Parietal lobe (tissue), 2 donors: ENCODE data around the gene TMBIM1. TPM values are rescaled to one million over a fixed set of nuclear protein-coding genes. Genes with fewer than 3 reads are reported as not detected.

Experiments
- small RNA-seq: library from RNA; depleted of rRNA; stranded (forward); fragments of <200 nt; gene quantifications from one replicate; pipeline ENCODE3, GENCODE V24; 2014; ENCODE audit warnings: low replicate concordance
- total RNA-seq: library from RNA; depleted of rRNA; stranded (reverse); fragments of >200 nt; gene quantifications from one replicate; pipeline ENCODE4 v1.2.3, GENCODE V29; 2014

TMBIM1 gene
- total RNA-seq = 8.5 TPM

GRCh38 chr2:218292048-218293014, at the start of gene TMBIM1:
TMBIM1 (minus strand) TSS chr2:218292503; CDS start chr2:218282141, 10,362 bp downstream.

GRCh38 chr2:218269900-218270720, 22.2 kb downstream of the TMBIM1 start, which contains the start of the genes AAMP and PNKD:
AAMP (minus strand) TSS chr2:218270137; CDS start chr2:218270086, 51 bp downstream.
PNKD (plus strand) TSS chr2:218270519; CDS start chr2:218270536, 17 bp downstream.

GRCh38 chr2:218260742-218261422, 31.4 kb downstream of the TMBIM1 start, which contains the start of gene GPBAR1:
GPBAR1 (plus strand) TSS chr2:218261015; CDS start chr2:218262725, 1,710 bp downstream.

Small RNAs within 50 kb of the gene (small RNA-seq; reads per million reads assigned to genes)
- gene MIR6810 = not detected

Other genes with a start within 250 kb of the TMBIM1 start
- gene RUFY4, start 223.2 kb downstream of the TMBIM1 start, total RNA-seq = not detected
- gene CXCR2, start 166.5 kb downstream of the TMBIM1 start, total RNA-seq = not detected
- gene CXCR1, start 125.5 kb downstream of the TMBIM1 start, total RNA-seq = 0.31 TPM
- 153 TPM for gene ARPC2, start 75.3 kb downstream of the TMBIM1 start, total RNA-seq
- not detected for gene GPBAR1, start 31.5 kb downstream of the TMBIM1 start, total RNA-seq
- gene AAMP, start 22.4 kb downstream of the TMBIM1 start, total RNA-seq = 82.0 TPM
- gene PNKD, start 22.0 kb downstream of the TMBIM1 start, total RNA-seq = 14.4 TPM
- gene CATIP, start 64.4 kb upstream of the TMBIM1 start, total RNA-seq = 2.5 TPM
- gene SLC11A1, start 89.8 kb upstream of the TMBIM1 start, total RNA-seq = 3.8 TPM
- gene CTDSP1, start 107.4 kb upstream of the TMBIM1 start, total RNA-seq = 11.9 TPM
- not detected for gene VIL1, start 126.6 kb upstream of the TMBIM1 start, total RNA-seq